ENCODE results near the gene OSBPL1A. TPM values are rescaled to one million over a fixed set of nuclear protein-coding genes. Genes with fewer than 3 reads are reported as not detected.

OSBPL1A gene
- total and polyA plus RNA-seq, 9 donors, result 43.0 to 68.0 (median 56.7) TPM

GRCh38 chr18:24121625-24122024, 276.0 kb downstream of the OSBPL1A start:
- H3K36me3 ChIP-seq (ENCODE audit: control insufficient read depth, insufficient read depth, low read length), result no peaks in the 10 kb centered on the region
- H3K27ac ChIP-seq (ENCODE audit: low read length), result no peak overlapping the region
- no CpG with 5 or more reads among the region's 2 CpGs for WGBS (ENCODE audit: insufficient coverage)
- H3K4me3 ChIP-seq (ENCODE audit: low read length), result no peak overlapping the region
- no peaks in the 10 kb centered on the region for H3K27me3 ChIP-seq (ENCODE audit: control insufficient read depth, insufficient read depth, low read length)
- DNase-seq, result no peak
- no peaks in the 10 kb centered on the region for H3K4me1 ChIP-seq (ENCODE audit: control insufficient read depth, insufficient read depth, low read length)
- no peaks in the 10 kb centered on the region for H3K9me3 ChIP-seq (replicated peaks; ENCODE audit: control insufficient read depth, low read depth, low read length)

GRCh38 chr18:24120676-24121075, 276.9 kb downstream of the OSBPL1A start:
- H3K27me3 ChIP-seq (ENCODE audit: control insufficient read depth, insufficient read depth, low read length), result no peaks in the 10 kb centered on the region
- H3K4me3 ChIP-seq (ENCODE audit: low read length), result no peak overlapping the region
- H3K4me1 ChIP-seq (ENCODE audit: control insufficient read depth, insufficient read depth, low read length), result no peaks in the 10 kb centered on the region
- H3K9me3 ChIP-seq (replicated peaks; ENCODE audit: control insufficient read depth, low read depth, low read length), result no peaks in the 10 kb centered on the region
- no peak for DNase-seq
- no peak overlapping the region for H3K27ac ChIP-seq (ENCODE audit: low read length)
- WGBS (ENCODE audit: insufficient coverage), result no CpG with 5 or more reads among the region's 4 CpGs
- H3K36me3 ChIP-seq (ENCODE audit: control insufficient read depth, insufficient read depth, low read length), result no peaks in the 10 kb centered on the region

- no CpG with 5 or more reads among the region's 8 CpGs for WGBS (ENCODE audit: insufficient coverage)
- H3K4me1 ChIP-seq (ENCODE audit: control insufficient read depth, insufficient read depth, low read length), result no peaks in the 10 kb centered on the region
- peak; percentile 78 for DNase-seq
- H3K27me3 ChIP-seq (ENCODE audit: control insufficient read depth, insufficient read depth, low read length), result no peaks in the 10 kb centered on the region
- H3K4me3 ChIP-seq (ENCODE audit: low read length), result no peak overlapping the region
- H3K36me3 ChIP-seq (ENCODE audit: control insufficient read depth, insufficient read depth, low read length), result no peaks in the 10 kb centered on the region
- H3K9me3 ChIP-seq (replicated peaks; ENCODE audit: control insufficient read depth, low read depth, low read length), result no peaks in the 10 kb centered on the region
- no peak overlapping the region for H3K27ac ChIP-seq (ENCODE audit: low read length)
These were observed 278.7 kb downstream of the OSBPL1A start for GRCh38 chr18:24118750-24119577.

GRCh38 chr18:24115628-24116027, 282.0 kb downstream of the OSBPL1A start:
- Histone ChIP-seq H3K27ac (ENCODE audit: low read length) (no peak overlapping the region), H3K9me3 (replicated peaks; ENCODE audit: control insufficient read depth, low read depth, low read length) (no peaks in the 10 kb centered on the region), H3K36me3 (ENCODE audit: control insufficient read depth, insufficient read depth, low read length) (peaks cover 4% of the 10 kb centered on the region), H3K27me3 (ENCODE audit: control insufficient read depth, insufficient read depth, low read length) (no peaks in the 10 kb centered on the region), H3K4me3 (ENCODE audit: low read length) (no peak overlapping the region), H3K4me1 (ENCODE audit: control insufficient read depth, insufficient read depth, low read length) (no peaks in the 10 kb centered on the region)
- WGBS (ENCODE audit: insufficient coverage), result no CpG with 5 or more reads among the region's 2 CpGs
- DNase-seq, result peak; percentile 19

GRCh38 chr18:24114924-24115549, 282.6 kb downstream of the OSBPL1A start:
- WGBS (ENCODE audit: insufficient coverage), result 100% methylated on average over 1 of the region's 4 CpGs
- Histone ChIP-seq H3K9me3 (replicated peaks; ENCODE audit: control insufficient read depth, low read depth, low read length) (no peaks in the 10 kb centered on the region), H3K27ac (ENCODE audit: low read length) (no peak overlapping the region), H3K4me1 (ENCODE audit: control insufficient read depth, insufficient read depth, low read length) (no peaks in the 10 kb centered on the region), H3K4me3 (ENCODE audit: low read length) (no peak overlapping the region), H3K27me3 (ENCODE audit: control insufficient read depth, insufficient read depth, low read length) (no peaks in the 10 kb centered on the region), H3K36me3 (ENCODE audit: control insufficient read depth, insufficient read depth, low read length) (peaks cover 4% of the 10 kb centered on the region)
- no peak for DNase-seq

- DNase-seq, result no peak
- Histone ChIP-seq H3K36me3 (ENCODE audit: control insufficient read depth, insufficient read depth, low read length) (peaks cover 4% of the 10 kb centered on the region), H3K9me3 (replicated peaks; ENCODE audit: control insufficient read depth, low read depth, low read length) (no peaks in the 10 kb centered on the region), H3K27me3 (ENCODE audit: control insufficient read depth, insufficient read depth, low read length) (no peaks in the 10 kb centered on the region), H3K4me3 (ENCODE audit: low read length) (no peak overlapping the region), H3K27ac (ENCODE audit: low read length) (no peak overlapping the region), H3K4me1 (ENCODE audit: control insufficient read depth, insufficient read depth, low read length) (no peaks in the 10 kb centered on the region)
- WGBS (ENCODE audit: insufficient coverage), result 90% methylated on average over 10 of the region's 15 CpGs
These were observed 284.6 kb downstream of the OSBPL1A start for GRCh38 chr18:24112874-24113615.

GRCh38 chr18:24112464-24112863, 285.2 kb downstream of the OSBPL1A start:
- peaks cover 4% of the 10 kb centered on the region for H3K36me3 ChIP-seq (ENCODE audit: control insufficient read depth, insufficient read depth, low read length)
- no peaks in the 10 kb centered on the region for H3K4me1 ChIP-seq (ENCODE audit: control insufficient read depth, insufficient read depth, low read length)
- no peak overlapping the region for H3K4me3 ChIP-seq (ENCODE audit: low read length)
- H3K27me3 ChIP-seq (ENCODE audit: control insufficient read depth, insufficient read depth, low read length), result no peaks in the 10 kb centered on the region
- no peak overlapping the region for H3K27ac ChIP-seq (ENCODE audit: low read length)
- no peaks in the 10 kb centered on the region for H3K9me3 ChIP-seq (replicated peaks; ENCODE audit: control insufficient read depth, low read depth, low read length)
- WGBS (ENCODE audit: insufficient coverage), result 96% methylated on average over 3 of the region's 4 CpGs
- no peak for DNase-seq

Other genes starting within 250 kb of the OSBPL1A start
- 33.2 TPM for gene IMPACT, start 28.8 kb upstream of the OSBPL1A start, total RNA-seq
- gene IMPACT, start 28.8 kb upstream of the OSBPL1A start, polyA plus RNA-seq (ENCODE audit: insufficient read depth in 1 of 8, insufficient read length in 8 of 8, low replicate concordance in 1 of 8), result 10 to 100 TPM; 28.5 to 43.3 (median 37.1) TPM
- 0.09 TPM for gene HRH4, start 62.8 kb upstream of the OSBPL1A start, total RNA-seq
- gene HRH4, start 62.8 kb upstream of the OSBPL1A start, polyA plus RNA-seq (ENCODE audit: insufficient read depth in 1 of 8, insufficient read length in 8 of 8, low replicate concordance in 1 of 8), result under 1 TPM in 3 of 8 donors, not detected in 5; 0.04 to 0.08 (median 0.04) TPM

Data from muscle of leg (tissue), 11 donors.